Medulla oblongata (tissue), 1 donor: ENCODE data around the gene DENND6A.
"Not testable (repeated sequence)": the region's sequence is repeated elsewhere in the genome, so short reads cannot be mapped to it uniquely, and the experiment has no call there.

ENCODE experiments used
- DNase-seq: peaks from one replicate; pipeline ENCODE4 v3.0.0-alpha.2; 2015; ENCODE audit errors: extremely low spot score

The DENND6A gene

DNA sequence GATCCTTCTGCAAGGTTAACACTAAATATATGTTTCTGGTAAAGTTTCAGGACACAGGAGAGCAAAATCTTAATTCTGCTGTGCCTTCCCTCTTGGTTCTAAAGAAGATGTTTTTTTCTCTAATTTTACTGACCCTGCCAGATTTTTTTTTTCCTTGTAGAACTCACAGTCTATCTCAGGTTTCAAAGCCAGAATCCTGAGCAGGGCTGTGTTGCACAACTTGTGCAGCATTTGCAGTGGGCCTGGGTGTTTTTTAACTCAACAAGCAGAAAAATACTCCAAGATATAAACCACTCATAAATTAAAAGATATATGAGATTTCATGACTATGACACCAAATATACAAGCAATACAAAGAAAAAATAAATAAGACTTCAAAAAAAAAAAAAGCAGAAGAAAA is 55.5 kb downstream of the DENND6A start:
- DNase-seq = no peak

GRCh38 chr3:57634259-57634658 is 58.6 kb downstream of the DENND6A start:
- not testable (repeated sequence) for DNase-seq

DNA sequence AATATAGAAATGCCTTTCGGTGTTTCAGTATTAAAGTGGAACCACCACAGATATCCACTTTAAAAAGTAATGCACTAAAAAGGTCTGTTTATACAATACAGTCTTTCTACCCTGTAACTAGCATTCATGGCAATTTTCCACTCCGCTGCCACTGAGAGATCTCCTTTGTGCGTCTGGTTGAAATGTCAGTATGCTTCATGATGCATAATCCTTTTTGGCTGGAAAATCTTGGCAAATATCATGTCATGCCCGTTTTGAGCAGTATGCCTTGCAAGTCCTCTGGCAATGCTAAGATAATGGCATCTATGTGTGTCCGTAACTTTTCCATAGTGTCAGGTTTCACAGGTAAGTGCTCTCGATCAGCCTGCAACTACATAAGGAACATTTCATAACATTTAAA is 64.9 kb downstream of the DENND6A start:
- DNase-seq = peak; percentile 77

- no peak for DNase-seq
Measured at GRCh38 chr3:57624801-57625200, 68.1 kb downstream of the DENND6A start.

DNA sequence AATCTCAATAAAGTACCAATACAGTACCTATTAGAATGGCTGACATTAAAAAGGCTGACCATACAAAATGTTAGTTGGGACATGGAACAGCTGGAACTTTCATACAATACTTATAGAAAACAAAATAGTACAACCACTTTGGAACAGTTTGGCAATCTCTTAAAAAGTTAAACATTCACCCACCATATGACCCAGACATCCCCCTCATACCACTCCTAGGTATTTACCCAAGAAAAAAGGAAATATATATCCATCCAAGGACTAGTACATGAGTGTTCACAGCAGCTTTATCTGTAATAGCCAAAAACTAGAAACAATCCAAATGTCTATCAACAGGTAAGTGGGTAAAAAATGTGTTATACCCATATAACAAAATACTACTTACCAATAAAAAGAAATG is 70.5 kb downstream of the DENND6A start:
- DNase-seq = no peak

GRCh38 chr3:57617739-57618138 is 75.1 kb downstream of the DENND6A start:
- DNase-seq = no peak

- DNase-seq = no peak
Measured at GRCh38 chr3:57616233-57616632, 76.6 kb downstream of the DENND6A start.

DNA sequence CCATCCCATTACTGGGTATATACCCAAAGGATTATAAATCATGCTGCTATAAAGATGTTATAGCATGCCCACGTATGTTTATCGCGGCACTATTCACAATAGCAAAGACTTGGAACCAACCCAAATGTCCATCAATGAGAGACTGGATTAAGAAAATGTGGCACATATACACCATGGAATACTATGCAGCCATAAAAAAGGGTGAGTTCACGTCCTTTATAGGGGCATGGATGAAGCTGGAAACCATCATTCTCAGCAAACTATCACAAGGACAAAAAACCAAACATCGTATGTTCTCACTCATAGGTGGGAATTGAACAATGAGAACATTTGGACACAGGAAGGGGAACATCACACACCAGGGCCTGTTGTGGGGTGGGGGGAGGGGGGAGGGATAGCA is 81.0 kb downstream of the DENND6A start:
- not testable (repeated sequence) for DNase-seq

DNA sequence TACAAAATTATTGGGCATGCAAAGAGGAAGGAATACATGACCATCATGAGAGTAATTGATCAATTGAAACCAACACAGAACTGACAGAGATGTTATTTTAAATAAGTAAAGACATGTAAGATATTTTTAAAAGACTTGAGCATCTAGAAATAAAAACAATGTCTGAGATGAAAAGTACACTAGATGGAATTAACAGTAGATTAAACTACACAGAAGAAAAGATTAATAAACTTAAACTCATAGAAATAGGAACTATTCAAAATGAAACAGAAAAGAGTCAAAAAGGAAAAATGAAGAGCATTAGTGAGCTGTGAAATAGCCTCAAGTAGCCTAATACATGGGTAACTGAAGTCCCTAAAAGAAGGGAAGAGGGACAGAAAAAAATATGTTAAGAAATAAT is 87.2 kb downstream of the DENND6A start:
- DNase-seq = no peak

DNA sequence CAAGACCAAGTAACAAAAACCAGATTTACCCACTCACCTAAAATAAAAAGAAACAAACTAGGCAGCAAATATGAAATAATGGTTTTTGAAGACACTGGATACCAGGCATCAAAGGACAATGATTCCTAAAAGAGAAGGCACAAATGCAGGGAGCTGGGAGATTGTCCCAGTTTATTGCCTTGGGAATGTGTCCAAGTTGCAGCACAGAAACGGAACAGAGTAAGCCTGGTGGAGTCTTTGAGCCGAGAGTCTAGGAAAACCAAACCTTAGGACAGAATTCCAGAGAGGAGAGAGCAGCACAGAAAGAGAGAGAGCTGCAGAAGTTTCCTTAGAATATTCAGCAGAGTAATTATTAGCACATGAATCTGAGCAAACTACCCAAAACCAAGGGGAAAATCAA is 87.9 kb downstream of the DENND6A start:
- no peak for DNase-seq

DNA sequence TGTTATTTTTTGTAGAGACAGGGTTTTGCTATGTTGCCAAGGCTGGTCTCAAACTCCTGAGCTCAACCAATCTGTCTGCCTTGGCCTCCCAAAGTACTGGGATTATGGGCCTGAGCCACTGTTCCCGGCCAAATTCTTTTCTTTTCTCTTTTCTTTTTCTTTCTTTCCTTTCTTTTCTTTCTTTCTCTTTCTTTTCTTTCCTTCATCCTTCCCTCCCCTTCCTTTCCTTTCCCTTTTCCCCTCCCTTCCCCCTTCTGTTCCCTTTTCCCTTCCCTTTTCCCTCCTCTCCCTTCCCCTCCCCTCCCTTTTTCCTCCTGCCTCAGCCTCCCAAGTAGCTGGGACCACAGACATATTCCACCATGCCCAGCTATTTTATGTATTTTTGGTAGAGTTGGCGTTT is 92.7 kb downstream of the DENND6A start:
- no peak for DNase-seq

GRCh38 chr3:57598765-57599360 is 94.0 kb downstream of the DENND6A start:
- no peak for DNase-seq

- DNase-seq = peak; percentile 99
Measured at GRCh38 chr3:57597127-57597923, 95.6 kb downstream of the DENND6A start, which contains the start of gene ARF4. ARF4 (minus strand) TSS chr3:57597344; CDS start chr3:57597140, 204 bp downstream.

- DNase-seq = peak; percentile 63
Measured at GRCh38 chr3:57596495-57597126, 96.3 kb downstream of the DENND6A start.

DNA sequence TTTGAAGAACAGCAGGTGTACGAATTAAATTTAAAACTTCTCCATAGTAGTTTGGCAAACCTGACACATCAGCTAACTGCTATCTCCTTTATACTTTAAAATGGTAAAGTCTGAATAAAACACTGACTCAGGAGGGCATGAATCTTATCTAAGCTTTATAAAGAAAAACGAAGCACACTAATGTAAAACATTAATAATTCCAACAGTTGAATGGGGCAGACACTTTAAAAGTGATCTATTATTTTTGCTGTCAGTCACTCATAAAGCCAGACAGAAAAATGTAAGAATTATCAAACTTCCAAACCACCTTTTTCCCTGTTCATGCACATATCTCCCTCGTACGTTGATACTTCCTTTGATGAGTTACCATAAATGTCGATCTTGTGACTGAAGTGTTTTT is 98.3 kb downstream of the DENND6A start:
- DNase-seq = no peak

- no peak for DNase-seq
Measured at GRCh38 chr3:57594144-57594543, 98.7 kb downstream of the DENND6A start.

GRCh38 chr3:57592306-57592705 is 100.6 kb downstream of the DENND6A start:
- no peak for DNase-seq

DNA sequence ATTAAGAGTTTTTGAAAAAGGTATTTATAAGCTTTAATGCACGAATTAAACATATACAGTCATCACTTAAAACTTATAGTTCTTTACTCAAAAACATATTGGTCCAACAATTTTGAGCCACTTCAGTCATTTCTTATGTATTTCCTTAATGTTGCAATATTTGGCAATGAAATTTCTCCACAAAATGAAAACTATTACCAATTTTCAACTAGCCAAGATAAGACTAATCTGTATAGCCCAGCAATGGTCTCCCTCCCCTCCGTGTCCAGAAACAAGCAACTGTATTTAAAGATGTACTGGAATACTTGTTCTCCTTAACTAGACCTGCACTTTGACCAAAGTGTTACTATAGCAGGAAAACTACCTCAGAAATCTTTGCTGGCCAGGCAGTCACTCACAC is 105.0 kb downstream of the DENND6A start:
- no peak for DNase-seq

DNA sequence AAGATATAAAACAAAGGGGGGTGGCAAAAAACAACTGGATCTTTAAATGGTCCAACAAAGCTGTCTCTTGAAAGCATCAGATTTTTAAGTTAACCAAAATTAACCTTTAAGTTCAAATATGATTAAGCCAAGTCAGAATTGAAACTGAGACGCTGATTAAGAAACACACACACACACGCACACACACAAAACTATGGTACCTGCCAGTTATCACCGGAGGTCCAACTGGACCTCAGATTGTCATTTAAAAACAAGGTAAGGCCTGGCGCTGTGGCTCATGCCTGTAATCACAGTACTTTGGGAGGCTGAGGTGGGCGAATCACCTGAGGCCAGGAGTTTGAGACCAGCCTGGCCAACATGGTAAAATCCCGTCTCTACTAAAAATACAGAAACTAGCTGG is 106.1 kb downstream of the DENND6A start:
- DNase-seq = no peak

- no peak for DNase-seq
Measured at GRCh38 chr3:57583544-57583943, 109.3 kb downstream of the DENND6A start.

DNA sequence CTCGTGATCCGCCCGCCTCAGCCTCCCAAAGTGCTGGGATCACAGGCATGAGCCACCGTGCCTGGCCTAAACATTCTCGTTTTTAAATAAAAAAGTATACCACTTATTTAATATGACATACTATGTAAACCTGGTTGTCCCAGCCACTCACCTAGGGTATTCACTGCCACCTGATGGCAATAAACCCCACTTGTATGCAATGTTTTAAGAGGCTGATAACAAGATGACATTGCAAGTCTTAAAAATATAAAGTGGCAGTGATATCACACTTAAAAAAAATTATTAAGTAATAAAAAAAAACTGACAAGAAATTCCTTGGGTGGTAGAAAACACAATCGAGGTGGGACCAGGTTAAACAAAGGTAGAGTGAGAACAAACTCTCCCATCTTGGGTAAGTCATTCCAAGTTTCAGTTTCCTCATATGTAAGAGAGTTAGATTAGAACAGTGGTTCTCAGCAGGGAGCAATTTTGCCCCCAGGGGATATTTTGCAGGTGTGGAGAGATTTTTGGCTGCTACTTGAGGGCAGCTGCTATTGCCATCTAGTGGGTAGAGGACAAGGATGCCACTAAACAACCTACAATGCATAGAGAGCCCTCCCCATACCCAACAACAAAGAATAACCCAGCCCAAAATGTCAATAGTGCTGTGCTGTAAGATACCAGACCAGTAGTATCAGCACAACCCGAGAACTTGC is 110.3 kb downstream of the DENND6A start:
- no peak for DNase-seq

GRCh38 chr3:57577801-57578200 is 115.1 kb downstream of the DENND6A start:
- DNase-seq = no peak
